Measurements from ENCODE around the gene MAPK6. TPM values are rescaled to one million over a fixed set of nuclear protein-coding genes. Genes with fewer than 3 reads are reported as not detected.

The MAPK6 gene
- total and polyA plus RNA-seq, 2 of the 8 experiments (the other 6 are each of a cell fraction or from before 2014, with no cell fraction given): 22.6 to 108 TPM

DNA sequence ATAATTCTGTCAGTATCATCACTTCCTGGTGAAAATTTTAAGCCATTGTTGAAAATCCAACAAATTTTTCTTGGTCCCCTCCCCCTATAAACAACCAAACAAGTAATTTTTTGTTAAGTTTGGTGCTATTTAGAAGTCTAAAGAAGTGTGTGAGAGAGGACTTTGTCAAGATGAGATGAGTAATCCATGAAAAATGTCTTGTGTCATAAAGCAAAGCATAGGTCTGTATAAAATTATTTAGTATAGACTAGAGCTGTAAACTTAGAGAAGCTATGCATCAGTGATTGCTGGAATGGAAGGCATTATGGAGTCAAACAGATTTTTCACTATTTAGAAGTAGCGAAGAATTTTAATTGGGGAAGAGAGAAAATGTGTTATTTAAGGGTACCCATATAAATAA is 31.4 kb downstream of the MAPK6 start:
- H2BK120ac ChIP-seq (replicated peaks; ENCODE audit: low read depth, low read length): no peak overlapping the region
- no peak overlapping the region for H3K4ac ChIP-seq (replicated peaks; ENCODE audit: insufficient read length, low read depth, low read length)
- H2AK5ac ChIP-seq (ENCODE audit: low read depth, low read length): no peak overlapping the region
- no peak overlapping the region for H3K14ac ChIP-seq (ENCODE audit: insufficient read length)
- no peak for FAIRE-seq
- H3K79me2 ChIP-seq (ENCODE audit: control insufficient read depth in 1 of 2, insufficient read depth in 2 of 2, low read length in 2 of 2): peaks cover 0 to 24% of the 10 kb centered on the region in 2 experiments; a peak in 2 of 4 replicates
- H3K23me2 ChIP-seq (ENCODE audit: low read depth, low read length): no peaks in the 10 kb centered on the region
- no peak overlapping the region for H3K9ac ChIP-seq (replicated peaks in 1 of 4; ENCODE audit: extremely low read depth in 1 of 4, low read depth in 3 of 4, low read length in 3 of 4)
- H2BK20ac ChIP-seq (ENCODE audit: low read length): no peak overlapping the region
- H3K27ac ChIP-seq (ENCODE audit: low read depth, low read length): no peak overlapping the region
- peaks cover 0 to 38% (median 18%) of the 10 kb centered on the region in 4 experiments; a peak in 4 of 8 replicates for H3K36me3 ChIP-seq (ENCODE audit: control insufficient read depth in 2 of 4, insufficient read depth in 4 of 4, low read length in 3 of 4)
- WGBS, 2 experiments (ENCODE audit: extremely low coverage in 1 of 2, insufficient coverage in 1 of 2, insufficient read length in 1 of 2, insufficient replicate concordance in 2 of 2, low coverage in 1 of 2, low lambda C conversion rate in 2 of 2, missing lambda C conversion rate in 1 of 2): 87 to 100% methylated on average over 1 of the region's 1 CpG
- no peak overlapping the region for H3K4me2 ChIP-seq (ENCODE audit: insufficient read depth in 1 of 2, low read depth in 2 of 2, low read length in 2 of 2)
- no peaks in the 10 kb centered on the region for H4K20me1 ChIP-seq (replicated peaks in 1 of 2; ENCODE audit: control insufficient read depth in 1 of 2, insufficient read depth in 2 of 2, low read length in 2 of 2)
- H2AFZ ChIP-seq (ENCODE audit: low read length): no peak overlapping the region
- H3K56ac ChIP-seq (replicated peaks; ENCODE audit: insufficient read length, low read depth, low read length): no peak overlapping the region
- H3K27me3 ChIP-seq (replicated peaks in 1 of 4; ENCODE audit: control insufficient read depth in 3 of 4, extremely low read depth in 1 of 4, insufficient read depth in 3 of 4, low read length in 3 of 4): no peaks in the 10 kb centered on the region
- H2BK5ac ChIP-seq (ENCODE audit: low read depth, low read length): no peak overlapping the region
- H4K5ac ChIP-seq (ENCODE audit: insufficient read length, low read depth, low read length): no peak overlapping the region
- H3K4me3 ChIP-seq (ENCODE audit: extremely low read depth in 1 of 4, insufficient read depth in 2 of 4, low read depth in 3 of 4, low read length in 4 of 4): no peak overlapping the region
- H2BK12ac ChIP-seq (ENCODE audit: low read depth, low read length): no peak overlapping the region
- H3K23ac ChIP-seq (ENCODE audit: insufficient read length): no peak overlapping the region
- H3K18ac ChIP-seq (ENCODE audit: extremely low read depth, low read length): no peak overlapping the region
- no peak for DNase-seq (ENCODE audit: low read depth in 1 of 2, low spot score in 2 of 2)
- no peak overlapping the region for H4K91ac ChIP-seq (replicated peaks; ENCODE audit: insufficient read length, low read length)
- no peak overlapping the region for H2BK15ac ChIP-seq (ENCODE audit: low read length)
- 0 out of 4 replicates have a peak, but pooled peaks cover 0 to 2% of the 10 kb centered on the region in 2 experiments for H3K9me3 ChIP-seq (ENCODE audit: insufficient read depth in 2 of 2, low read depth in 1 of 2, low read length in 1 of 2)
- H3K79me1 ChIP-seq (ENCODE audit: low read depth, low read length): no peaks in the 10 kb centered on the region
- H3K4me1 ChIP-seq (replicated peaks in 1 of 4; ENCODE audit: control insufficient read depth in 3 of 4, insufficient read depth in 4 of 4, low read length in 3 of 4): peaks cover 0 to 2% (median 0%) of the 10 kb centered on the region in 4 experiments; a peak in 1 of 7 replicates
- ChIA-PET POLR2A (ENCODE audit: partially characterized antibody) (interaction anchor here (2.2 kb wide), 1 partner anchor 14 kb away, joined by 4 read pairs; no protein-coding TSS in a partner anchor), CTCF (ENCODE audit: partially characterized antibody) (interaction anchor here (1.0 kb wide), 1 partner anchor 27 kb away, joined by 3 read pairs; no protein-coding TSS in a partner anchor)
- H4K8ac ChIP-seq (ENCODE audit: extremely low read depth, insufficient read depth, low read length): no peak overlapping the region
- TF ChIP-seq POU5F1 (IDR thresholded peaks at IDR 0.05; ENCODE audit: low read depth, low read length): no peak
- no peak for TF ChIP-seq KDM1A (IDR thresholded peaks at IDR 0.05; ENCODE audit: borderline replicate concordance, low read length)
- no peak for TF ChIP-seq SIN3A (conservative IDR thresholded peaks at IDR 0.05 in 1 of 2, IDR thresholded peaks at IDR 0.05 in 1 of 2; ENCODE audit: low read depth in 1 of 2, low read length in 2 of 2)
- TF ChIP-seq POLR2AphosphoS5 (IDR thresholded peaks at IDR 0.05; ENCODE audit: low read depth, low read length): no peak
- no peak for TF ChIP-seq SP1 (IDR thresholded peaks at IDR 0.05; ENCODE audit: low read depth, low read length)

Measured in H1 (cell line).